Psoas muscle (tissue), 8 donors: ENCODE measurements around the gene CORIN. TPM values are rescaled to one million over a fixed set of nuclear protein-coding genes. Genes with fewer than 3 reads are reported as not detected.

Experiments
- ATAC-seq, 4 donors: fragments of 200-7000 bp; cut with Tn5 transposase; one replicate each; pipeline ENCODE4 v1.9.1; 2020; ENCODE audit warnings: moderate library complexity in 3 of 4, mild to moderate bottlenecking in 2 of 4
- DNase-seq, 2 donors: peaks; one replicate each; pipeline ENCODE4 v3.0.0-alpha.2; 2020
- H3K27ac ChIP-seq: fragments of 200-600 bp; one replicate; pipeline ENCODE4 v1.8.0; 2022
- H3K27me3 ChIP-seq, 3 donors: fragments of 200-600 bp in 1 of 3; one replicate each; pipeline versions ENCODE4 v1.6.1 to v1.8.0; 2013 to 2022; ENCODE audit warnings: low read length in 2 of 3, mild to moderate bottlenecking in 2 of 3, moderate library complexity in 1 of 3; ENCODE audit not compliant: insufficient read depth in 3 of 3
- H3K36me3 ChIP-seq, 2 donors: fragments of 200-600 bp in 1 of 2; one replicate each; pipeline versions ENCODE4 v1.6.1 to v1.8.0; 2013 to 2022; ENCODE audit warnings: low read depth in 1 of 2, mild to moderate bottlenecking in 1 of 2, moderate library complexity in 1 of 2; ENCODE audit not compliant: insufficient read depth in 1 of 2
- H3K4me1 ChIP-seq: fragments of 200-600 bp; one replicate; pipeline ENCODE4 v1.8.0; 2022
- H3K4me3 ChIP-seq: fragments of 200-600 bp; one replicate; pipeline ENCODE4 v1.8.0; 2022; ENCODE audit warnings: mild to moderate bottlenecking
- H3K9me3 ChIP-seq: fragments of 200-600 bp; one replicate; pipeline ENCODE4 v1.8.0; 2022
- WGBS, 3 donors: extraction: QIAGEN DNeasy Blood & Tissue Kit; methylation state at CpG; one replicate each; pipeline versions ENCODE4 v1.1.6 to v1.1.7; 2013; 5-methylcytosine and 5-hydroxymethylcytosine counted together
- intact Hi-C, 2 donors: fragments of 100-400 bp; cut with DNase I; formaldehyde crosslinking; loops; one replicate each; pipeline versions ENCODE4 v1.11.0 to v1.14.2; 2022
- polyA plus RNA-seq, 3 donors: library from polyadenylated mRNA; stranded (reverse); fragments of 200-250 nt; gene quantifications; one replicate each; pipeline ENCODE4 v1.2.3, GENCODE V29; 2013
- total RNA-seq, 4 donors: library from RNA; stranded (reverse); fragmentation: NEBNext Ultra II Directional in 2 of 4; extraction: Animal tissue kit (Norgen Biotek cat#: 25700) in 2 of 4; gene quantifications; one replicate each; pipeline versions ENCODE4 v1.2.1 to v1.2.4, GENCODE V29; 2021 to 2023
- TF ChIP-seq, protein P1 (sequence below): fragments of 200-600 bp; IDR thresholded peaks from one replicate; pipeline ENCODE4 v1.8.0; 2022; ENCODE audit warnings: antibody characterized with exemption
- donor health status: healthy with polysubstance abuse.
- donor health status: DM: no; HTN: no; CAD: no; lungs with moderate emphysema.
- donor health status: Bipolar disorder and iron deficiency.
- donor health status: healthy.
- donor health status: DM: yes; HTN: yes; CAD: no.
- donor health status: DM: no; HTN: no; CAD: no.
- donor health status: DM: no; HTN: no; CAD: no.
- donor health status: DM: yes; HTN: yes; CAD: no.

Gene CORIN
- total and polyA plus RNA-seq, 7 donors: 0.03 to 1.3 (median 0.16) TPM; not detected in 1

DNA sequence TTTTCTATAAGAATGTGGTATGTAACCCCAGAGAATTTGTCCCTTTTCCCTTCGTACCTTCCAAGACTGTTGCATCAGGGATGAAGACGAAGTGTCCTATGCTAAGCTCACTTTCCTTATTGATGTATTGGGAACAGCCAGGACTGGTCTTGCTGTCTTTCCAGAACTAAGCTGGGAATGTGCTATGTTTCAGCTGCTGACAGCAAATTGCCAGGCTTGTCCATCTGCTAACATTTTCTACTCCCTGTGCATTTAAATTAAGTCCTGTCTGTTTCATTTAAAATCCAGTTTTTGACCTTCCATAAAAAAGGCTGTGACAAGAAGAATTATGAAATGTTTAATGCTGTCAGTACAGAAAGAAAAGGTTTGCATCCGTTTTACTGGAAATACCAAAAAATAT is 264.9 kb downstream of the CORIN start:
- TF ChIP-seq, protein P1, sequence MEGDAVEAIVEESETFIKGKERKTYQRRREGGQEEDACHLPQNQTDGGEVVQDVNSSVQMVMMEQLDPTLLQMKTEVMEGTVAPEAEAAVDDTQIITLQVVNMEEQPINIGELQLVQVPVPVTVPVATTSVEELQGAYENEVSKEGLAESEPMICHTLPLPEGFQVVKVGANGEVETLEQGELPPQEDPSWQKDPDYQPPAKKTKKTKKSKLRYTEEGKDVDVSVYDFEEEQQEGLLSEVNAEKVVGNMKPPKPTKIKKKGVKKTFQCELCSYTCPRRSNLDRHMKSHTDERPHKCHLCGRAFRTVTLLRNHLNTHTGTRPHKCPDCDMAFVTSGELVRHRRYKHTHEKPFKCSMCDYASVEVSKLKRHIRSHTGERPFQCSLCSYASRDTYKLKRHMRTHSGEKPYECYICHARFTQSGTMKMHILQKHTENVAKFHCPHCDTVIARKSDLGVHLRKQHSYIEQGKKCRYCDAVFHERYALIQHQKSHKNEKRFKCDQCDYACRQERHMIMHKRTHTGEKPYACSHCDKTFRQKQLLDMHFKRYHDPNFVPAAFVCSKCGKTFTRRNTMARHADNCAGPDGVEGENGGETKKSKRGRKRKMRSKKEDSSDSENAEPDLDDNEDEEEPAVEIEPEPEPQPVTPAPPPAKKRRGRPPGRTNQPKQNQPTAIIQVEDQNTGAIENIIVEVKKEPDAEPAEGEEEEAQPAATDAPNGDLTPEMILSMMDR: no peak

DNA sequence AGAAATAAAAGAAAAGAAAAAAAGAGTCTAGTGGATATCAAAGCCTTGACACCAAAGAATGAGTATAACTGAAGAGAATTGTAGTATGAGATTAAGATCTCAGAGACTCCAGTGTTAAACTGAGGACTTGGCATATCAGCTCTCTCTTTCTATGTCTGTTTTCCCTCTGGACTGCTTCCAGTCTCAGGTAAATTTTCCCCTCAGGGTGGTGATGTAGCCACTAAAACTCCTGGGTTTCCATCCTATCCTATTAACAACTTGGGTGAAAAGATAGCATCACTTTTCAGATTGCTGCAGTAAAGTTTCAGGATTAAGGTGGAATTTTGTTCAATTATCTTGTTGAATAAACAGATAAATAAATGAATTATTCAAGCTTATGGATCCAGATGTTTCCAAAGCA is 267.1 kb downstream of the CORIN start:
- no peak for ATAC-seq
- Histone ChIP-seq H3K4me3 (no peak overlapping the region), H3K36me3 (peaks cover 2 to 30% of the 10 kb centered on the region in 2 donors), H3K27me3 (no peaks in the 10 kb centered on the region), H3K27ac (no peak overlapping the region), H3K4me1 (no peaks in the 10 kb centered on the region), H3K9me3 (no peaks in the 10 kb centered on the region)
- TF ChIP-seq, protein P1: no peak
- DNase-seq: no peak
- intact Hi-C loops: no loop called here

More for the DNA sequence above, 264.9 kb downstream of the CORIN start:
- H3K4me3 ChIP-seq: no peak overlapping the region
- H3K4me1 ChIP-seq: no peaks in the 10 kb centered on the region
- DNase-seq: no peak
- peaks cover 2 to 28% of the 10 kb centered on the region in 2 donors for H3K36me3 ChIP-seq
- no peaks in the 10 kb centered on the region for H3K9me3 ChIP-seq
- 88 to 93% (median 93%) methylated on average over 3 of the region's 3 CpGs for WGBS, 3 donors
- no peaks in the 10 kb centered on the region for H3K27me3 ChIP-seq
- intact Hi-C loops: no loop called here
- no peak for ATAC-seq
- no peak overlapping the region for H3K27ac ChIP-seq

DNA sequence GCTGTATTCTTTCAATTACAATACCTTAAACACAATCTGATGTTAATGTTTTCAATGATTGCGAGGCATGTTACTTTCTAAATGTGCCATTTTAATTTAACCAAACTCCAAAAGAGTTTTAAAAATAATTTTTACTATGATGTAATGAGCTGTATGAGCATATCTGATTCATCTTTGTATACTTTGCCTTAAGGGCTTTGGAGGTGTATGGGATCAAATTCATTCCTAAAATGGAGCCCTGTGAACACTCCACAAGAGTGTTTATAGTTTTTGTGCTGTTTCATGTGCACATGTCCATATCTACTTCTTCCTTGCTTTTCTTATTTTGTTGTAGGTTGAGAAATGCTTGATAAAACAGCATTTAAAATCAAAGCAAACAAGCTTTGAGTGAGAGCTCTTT is 270.4 kb downstream of the CORIN start:
- WGBS, 3 donors: 97 to 98% (median 98%) methylated on average over 1 of the region's 1 CpG
- intact Hi-C loops: no loop called here
- H3K27ac ChIP-seq: no peak overlapping the region
- peaks cover 2 to 19% of the 10 kb centered on the region in 2 donors for H3K36me3 ChIP-seq
- no peak for ATAC-seq
- H3K4me1 ChIP-seq: no peaks in the 10 kb centered on the region
- H3K9me3 ChIP-seq: no peaks in the 10 kb centered on the region
- TF ChIP-seq, protein P1: no peak
- no peak overlapping the region for H3K4me3 ChIP-seq
- H3K27me3 ChIP-seq: no peaks in the 10 kb centered on the region
- DNase-seq: no peak

DNA sequence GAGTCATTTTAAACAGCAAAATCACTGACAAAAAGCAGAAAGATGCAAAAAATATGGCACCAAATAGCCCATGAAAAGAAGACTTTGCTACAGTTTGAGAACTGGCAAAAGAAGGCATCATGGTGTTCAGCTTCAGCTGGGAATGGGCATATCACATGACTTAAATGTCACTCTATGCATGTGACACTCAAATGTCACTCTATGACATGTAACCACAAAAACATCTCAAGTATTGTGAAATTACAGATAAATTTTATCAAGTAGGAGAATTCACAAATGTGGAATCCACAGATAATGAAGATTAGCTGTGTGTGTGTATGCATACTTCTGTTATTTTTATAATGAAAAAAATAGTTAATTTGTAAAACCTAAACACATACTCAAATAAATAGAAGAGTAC is 270.9 kb downstream of the CORIN start:
- ATAC-seq (no peak), DNase-seq (no peak)
- no peak overlapping the region for H3K27ac ChIP-seq
- TF ChIP-seq, protein P1: no peak
- no peaks in the 10 kb centered on the region for H3K4me1 ChIP-seq
- no peaks in the 10 kb centered on the region for H3K27me3 ChIP-seq
- intact Hi-C loops: no loop called here
- no peaks in the 10 kb centered on the region for H3K9me3 ChIP-seq
- H3K4me3 ChIP-seq: no peak overlapping the region
- peaks cover 2 to 19% of the 10 kb centered on the region in 2 donors for H3K36me3 ChIP-seq

DNA sequence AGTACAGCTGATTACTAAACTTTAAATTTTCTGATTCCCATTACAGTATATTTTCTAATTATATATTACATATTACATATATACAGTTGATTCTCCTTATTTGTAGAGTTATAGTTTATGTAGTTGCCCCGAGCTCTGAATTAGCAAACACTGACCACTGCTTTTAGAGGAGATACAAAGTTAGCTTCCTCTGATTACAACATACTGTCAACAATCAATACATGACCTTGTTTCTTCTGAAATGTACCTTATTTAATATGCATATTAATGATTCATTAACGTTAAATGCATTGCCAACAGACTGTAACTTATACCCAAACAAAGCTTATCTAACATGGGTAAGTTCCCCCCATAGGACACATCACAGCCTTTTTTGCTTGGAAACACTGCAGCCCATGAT is 271.3 kb downstream of the CORIN start:
- TF ChIP-seq, protein P1: no peak
- H3K4me1 ChIP-seq: no peaks in the 10 kb centered on the region
- H3K4me3 ChIP-seq: no peak overlapping the region
- no peaks in the 10 kb centered on the region for H3K27me3 ChIP-seq
- no peak for DNase-seq
- H3K9me3 ChIP-seq: no peaks in the 10 kb centered on the region
- WGBS, 3 donors: 86 to 90% (median 89%) methylated on average over 2 of the region's 2 CpGs
- no peak overlapping the region for H3K27ac ChIP-seq
- H3K36me3 ChIP-seq: peaks cover 2 to 19% of the 10 kb centered on the region in 2 donors
- ATAC-seq: no peak
- intact Hi-C loops: no loop called here
